ENCODE results near the gene CD2. TPM values are rescaled to one million over a fixed set of nuclear protein-coding genes. Genes with fewer than 3 reads are reported as not detected.
"Not testable (repeated sequence)": the region's sequence is repeated elsewhere in the genome, so short reads cannot be mapped to it uniquely, and the experiment has no call there.

The CD2 gene
- total RNA-seq, 4 donors from 2014 or later = 0.39 to 1.7 TPM; not detected in 2

DNA sequence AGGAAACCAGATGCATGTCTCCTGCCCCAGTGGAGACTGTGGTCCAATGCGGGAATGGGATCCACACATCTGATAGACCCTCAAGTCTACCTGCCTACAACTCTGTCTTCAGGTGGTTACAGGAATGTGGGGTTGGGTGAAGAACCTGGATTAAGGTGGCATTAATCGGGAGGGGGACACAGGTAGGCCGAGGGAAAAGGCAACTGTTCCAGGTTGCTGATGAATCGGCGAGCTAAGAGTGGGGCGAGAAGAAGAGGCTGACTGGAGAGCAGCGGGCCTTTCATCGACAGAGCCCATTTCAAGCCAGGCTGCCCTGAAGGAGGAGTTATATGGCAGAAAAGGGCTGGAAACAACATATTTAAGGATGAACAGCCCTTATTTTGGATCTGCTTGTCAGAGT is 836 bp downstream of the CD2 start:
- peak overlapping the region; percentile 10 for H3K4me3 ChIP-seq
- WGBS = 92% methylated on average over 8 of the region's 8 CpGs

DNA sequence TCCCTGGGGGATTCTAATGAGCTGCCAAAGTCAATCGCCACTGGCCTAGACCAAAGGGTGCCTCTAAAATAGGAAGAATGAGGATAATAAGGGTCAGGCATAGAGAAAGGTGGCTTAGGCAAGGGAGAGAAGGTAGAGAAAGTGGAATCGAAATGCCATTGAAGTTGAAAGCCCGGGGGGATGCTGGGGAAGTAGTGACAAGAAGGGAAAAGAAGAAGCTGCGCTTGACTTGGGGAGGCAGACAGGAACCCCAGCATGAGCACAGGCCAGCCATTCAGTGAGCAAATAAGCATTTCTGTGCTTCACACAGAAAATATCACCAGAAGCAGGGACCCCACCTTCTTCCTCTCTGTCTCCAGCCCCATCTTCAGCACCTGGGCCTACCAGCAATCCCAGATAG is 1.5 kb downstream of the CD2 start:
- 84% methylated on average over 4 of the region's 4 CpGs for WGBS
- H3K4me3 ChIP-seq = peak overlapping the region; percentile 10
- H3K27ac ChIP-seq = no peak overlapping the region
- TF ChIP-seq, protein P1, sequence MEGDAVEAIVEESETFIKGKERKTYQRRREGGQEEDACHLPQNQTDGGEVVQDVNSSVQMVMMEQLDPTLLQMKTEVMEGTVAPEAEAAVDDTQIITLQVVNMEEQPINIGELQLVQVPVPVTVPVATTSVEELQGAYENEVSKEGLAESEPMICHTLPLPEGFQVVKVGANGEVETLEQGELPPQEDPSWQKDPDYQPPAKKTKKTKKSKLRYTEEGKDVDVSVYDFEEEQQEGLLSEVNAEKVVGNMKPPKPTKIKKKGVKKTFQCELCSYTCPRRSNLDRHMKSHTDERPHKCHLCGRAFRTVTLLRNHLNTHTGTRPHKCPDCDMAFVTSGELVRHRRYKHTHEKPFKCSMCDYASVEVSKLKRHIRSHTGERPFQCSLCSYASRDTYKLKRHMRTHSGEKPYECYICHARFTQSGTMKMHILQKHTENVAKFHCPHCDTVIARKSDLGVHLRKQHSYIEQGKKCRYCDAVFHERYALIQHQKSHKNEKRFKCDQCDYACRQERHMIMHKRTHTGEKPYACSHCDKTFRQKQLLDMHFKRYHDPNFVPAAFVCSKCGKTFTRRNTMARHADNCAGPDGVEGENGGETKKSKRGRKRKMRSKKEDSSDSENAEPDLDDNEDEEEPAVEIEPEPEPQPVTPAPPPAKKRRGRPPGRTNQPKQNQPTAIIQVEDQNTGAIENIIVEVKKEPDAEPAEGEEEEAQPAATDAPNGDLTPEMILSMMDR (IDR thresholded peaks at IDR 0.05) = no peak
- TF ChIP-seq EP300 (IDR thresholded peaks at IDR 0.05) = no peak
- no peak for TF ChIP-seq POLR2AphosphoS5 (IDR thresholded peaks at IDR 0.05)
- no peak for TF ChIP-seq POLR2A (IDR thresholded peaks at IDR 0.05)
- no peaks in the 10 kb centered on the region for H3K9me3 ChIP-seq
- no peaks in the 10 kb centered on the region for H3K36me3 ChIP-seq
- H3K27me3 ChIP-seq = no peaks in the 10 kb centered on the region
- DNase-seq (ENCODE audit: low spot score in 2 of 2) = no peak
- H3K4me1 ChIP-seq = no peaks in the 10 kb centered on the region

More for the DNA sequence above, 836 bp downstream of the CD2 start:
- H3K27me3 ChIP-seq = no peaks in the 10 kb centered on the region
- no peaks in the 10 kb centered on the region for H3K4me1 ChIP-seq
- no peak overlapping the region for H3K27ac ChIP-seq
- H3K36me3 ChIP-seq = no peaks in the 10 kb centered on the region
- H3K9me3 ChIP-seq = no peaks in the 10 kb centered on the region
- DNase-seq (ENCODE audit: low spot score in 2 of 2) = no peak
- TF ChIP-seq, protein P1 (IDR thresholded peaks at IDR 0.05) = no peak
- no peak for TF ChIP-seq POLR2AphosphoS5 (IDR thresholded peaks at IDR 0.05)
- no peak for TF ChIP-seq POLR2A (IDR thresholded peaks at IDR 0.05)
- no peak for TF ChIP-seq EP300 (IDR thresholded peaks at IDR 0.05)

DNA sequence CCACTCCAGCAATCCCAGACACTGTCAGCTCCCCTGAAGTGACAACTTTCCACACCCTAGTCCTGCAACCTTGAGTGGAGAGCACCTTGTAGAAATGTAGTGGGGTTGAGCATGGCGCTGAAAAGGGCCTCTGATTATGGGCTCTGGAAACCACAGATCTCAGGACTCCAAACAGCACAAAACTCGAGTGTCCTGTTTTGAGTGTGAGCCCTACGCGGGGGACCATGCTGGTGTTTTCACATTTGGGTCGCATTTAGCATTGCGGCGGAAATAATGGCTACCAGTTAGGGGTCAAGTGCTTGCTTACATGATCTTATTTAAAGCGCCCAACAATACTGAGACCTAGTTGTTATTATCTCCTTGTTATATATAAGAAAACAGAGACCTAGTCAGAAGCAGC is 1.9 kb downstream of the CD2 start:
- DNase-seq (ENCODE audit: low spot score in 2 of 2); H3K9me3 ChIP-seq; H3K27me3 ChIP-seq; H3K4me1 ChIP-seq; H3K27ac ChIP-seq; H3K36me3 ChIP-seq: not testable (repeated sequence)
- 94% methylated on average over 7 of the region's 8 CpGs for WGBS
- peak overlapping the region; percentile 10 for H3K4me3 ChIP-seq

DNA sequence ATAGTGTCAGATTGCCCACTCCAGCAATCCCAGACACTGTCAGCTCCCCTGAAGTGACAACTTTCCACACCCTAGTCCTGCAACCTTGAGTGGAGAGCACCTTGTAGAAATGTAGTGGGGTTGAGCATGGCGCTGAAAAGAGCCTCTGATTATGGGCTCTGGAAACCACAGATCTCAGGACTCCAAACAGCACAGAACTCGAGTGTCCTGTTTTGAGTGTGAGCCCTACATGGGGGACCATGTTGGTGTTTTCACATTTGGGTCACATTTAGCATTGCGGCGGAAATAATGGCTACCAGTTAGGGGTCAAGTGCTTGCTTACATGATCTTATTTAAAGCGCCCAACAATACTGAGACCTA is 4.2 kb downstream of the CD2 start:
- H3K4me3 ChIP-seq; H3K36me3 ChIP-seq; H3K27ac ChIP-seq; H3K9me3 ChIP-seq; H3K27me3 ChIP-seq; DNase-seq (ENCODE audit: low spot score in 2 of 2); H3K4me1 ChIP-seq: not testable (repeated sequence)
- whole genome bisulfite sequencing = 97% methylated on average over 5 of the region's 5 CpGs

DNA sequence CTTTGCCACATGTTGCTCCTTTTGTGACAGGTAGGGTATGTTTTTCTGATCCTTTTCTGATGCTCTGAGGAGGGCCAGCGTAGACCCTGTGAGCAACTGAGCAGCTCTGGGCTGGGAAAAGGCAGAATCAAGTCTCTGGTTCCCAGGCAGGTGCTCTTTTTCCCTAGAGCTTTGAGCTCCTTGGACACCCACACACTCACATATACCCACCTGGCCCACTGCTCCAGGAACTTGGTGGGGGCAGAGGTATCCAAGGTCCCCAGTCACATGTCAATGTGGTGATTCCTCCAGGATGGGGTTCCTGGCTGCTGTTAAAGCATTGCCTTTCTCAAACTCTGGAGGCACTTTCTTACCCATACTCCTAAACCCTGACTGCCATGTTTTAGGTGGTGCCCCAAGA is 5.4 kb downstream of the CD2 start:
- peaks cover 2% of the 10 kb centered on the region for H3K4me1 ChIP-seq
- H3K36me3 ChIP-seq = no peaks in the 10 kb centered on the region
- H3K27ac ChIP-seq = no peak overlapping the region
- 93% methylated on average over 1 of the region's 1 CpG for whole genome bisulfite sequencing
- TF ChIP-seq, protein P1 (IDR thresholded peaks at IDR 0.05) = no peak
- no peak for TF ChIP-seq POLR2A (IDR thresholded peaks at IDR 0.05)
- no peak for TF ChIP-seq POLR2AphosphoS5 (IDR thresholded peaks at IDR 0.05)
- no peak for TF ChIP-seq EP300 (IDR thresholded peaks at IDR 0.05)
- no peak for DNase-seq (ENCODE audit: low spot score in 2 of 2)
- no peak overlapping the region for H3K4me3 ChIP-seq
- no peaks in the 10 kb centered on the region for H3K9me3 ChIP-seq
- no peaks in the 10 kb centered on the region for H3K27me3 ChIP-seq

DNA sequence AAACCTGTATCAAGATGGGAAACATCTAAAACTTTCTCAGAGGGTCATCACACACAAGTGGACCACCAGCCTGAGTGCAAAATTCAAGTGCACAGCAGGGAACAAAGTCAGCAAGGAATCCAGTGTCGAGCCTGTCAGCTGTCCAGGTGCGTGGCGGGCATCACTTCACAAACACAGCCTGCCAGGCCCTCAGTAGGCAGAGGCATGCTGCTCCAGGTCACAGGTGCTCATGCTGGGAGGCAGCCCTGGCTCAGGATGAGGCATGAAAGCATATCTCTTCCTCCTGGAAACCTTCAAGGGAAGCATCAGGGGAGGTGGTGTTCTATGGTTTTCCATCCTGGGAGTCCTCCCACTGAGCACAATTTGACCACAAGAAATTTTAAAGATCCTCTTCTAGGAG is 6.3 kb downstream of the CD2 start:
- Histone ChIP-seq H3K4me1 (peaks cover 2% of the 10 kb centered on the region), H3K9me3 (no peaks in the 10 kb centered on the region), H3K4me3 (no peak overlapping the region), H3K36me3 (no peaks in the 10 kb centered on the region), H3K27ac (no peak overlapping the region), H3K27me3 (no peaks in the 10 kb centered on the region)
- 89% methylated on average over 3 of the region's 3 CpGs for WGBS
- no peak for TF ChIP-seq POLR2AphosphoS5 (IDR thresholded peaks at IDR 0.05)
- no peak for TF ChIP-seq POLR2A (IDR thresholded peaks at IDR 0.05)
- TF ChIP-seq EP300 (IDR thresholded peaks at IDR 0.05) = no peak
- TF ChIP-seq, protein P1 (IDR thresholded peaks at IDR 0.05) = no peak
- no peak for DNase-seq (ENCODE audit: low spot score in 2 of 2)
